Measurements from ENCODE around the gene WIZ.

WIZ gene

DNA sequence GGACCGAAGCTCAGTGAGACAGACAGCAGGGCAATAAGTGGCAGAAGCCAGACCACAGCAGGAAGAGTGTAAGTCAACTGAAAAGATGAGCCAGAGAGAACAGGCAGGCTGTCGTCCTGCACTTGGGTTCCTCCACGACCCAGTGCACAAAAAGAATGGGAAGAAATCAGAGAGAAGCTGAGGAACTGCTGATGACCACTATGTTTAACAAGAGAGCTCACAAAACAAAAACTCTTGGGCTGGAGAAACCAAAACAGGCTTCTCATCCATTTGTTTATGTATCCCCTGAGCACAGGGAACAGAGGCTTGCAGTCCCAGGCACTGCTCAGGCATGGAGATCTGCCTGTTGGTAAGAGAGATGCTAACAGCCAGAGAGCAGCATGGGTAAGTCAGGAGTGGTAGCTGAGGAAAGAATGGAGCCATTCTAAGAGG is 45.0 kb downstream of the WIZ start:
- H3K4me3 ChIP-seq (ENCODE audit: low read length), result no peak overlapping the region
- H3K27me3 ChIP-seq (replicated peaks; ENCODE audit: control insufficient read depth, insufficient read depth, low read length), result no peaks in the 10 kb centered on the region
- no peaks in the 10 kb centered on the region for H3K9me3 ChIP-seq (ENCODE audit: control insufficient read depth, low read length)
- no peak for DNase-seq (ENCODE audit: low read depth)
- H3K4me1 ChIP-seq (ENCODE audit: control insufficient read depth, insufficient read depth, low read length), result peaks cover 22% of the 10 kb centered on the region
- no peak overlapping the region for H3K9ac ChIP-seq (ENCODE audit: low read length)
- H3K36me3 ChIP-seq (ENCODE audit: control insufficient read depth, insufficient read depth, low read length, severe bottlenecking), result peaks cover 75% of the 10 kb centered on the region

- Histone ChIP-seq H3K27me3 (replicated peaks; ENCODE audit: control insufficient read depth, insufficient read depth, low read length) (no peaks in the 10 kb centered on the region), H3K9ac (ENCODE audit: low read length) (no peak overlapping the region), H3K4me1 (ENCODE audit: control insufficient read depth, insufficient read depth, low read length) (peaks cover 22% of the 10 kb centered on the region), H3K4me3 (ENCODE audit: low read length) (no peak overlapping the region), H3K36me3 (ENCODE audit: control insufficient read depth, insufficient read depth, low read length, severe bottlenecking) (peaks cover 75% of the 10 kb centered on the region), H3K9me3 (ENCODE audit: control insufficient read depth, low read length) (no peaks in the 10 kb centered on the region)
- no peak for DNase-seq (ENCODE audit: low read depth)
Observed at GRCh38 chr19:15404097-15404779, 45.5 kb downstream of the WIZ start.

DNA sequence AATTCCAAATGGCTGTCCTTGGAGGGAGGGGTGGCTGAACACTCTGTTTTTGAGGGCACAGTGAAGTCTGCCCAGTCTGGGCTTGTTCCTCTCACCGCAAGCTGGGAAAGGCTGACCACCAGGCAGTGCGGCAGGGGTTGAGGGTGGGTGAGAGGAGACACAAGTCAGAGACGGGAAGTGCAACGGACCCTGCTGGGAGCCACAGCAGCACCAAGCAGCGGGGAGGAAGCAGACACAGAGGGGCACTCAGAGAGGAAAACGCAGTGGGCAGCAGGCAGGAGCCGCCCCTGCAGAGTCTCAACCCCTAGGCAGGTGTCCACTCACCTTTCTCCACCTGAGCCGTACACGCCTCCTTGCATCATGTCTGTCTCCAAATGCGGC is 46.6 kb downstream of the WIZ start:
- H3K9ac ChIP-seq (ENCODE audit: low read length), result no peak overlapping the region
- DNase-seq (ENCODE audit: low read depth), result no peak
- H3K27me3 ChIP-seq (replicated peaks; ENCODE audit: control insufficient read depth, insufficient read depth, low read length), result no peaks in the 10 kb centered on the region
- H3K9me3 ChIP-seq (ENCODE audit: control insufficient read depth, low read length), result no peaks in the 10 kb centered on the region
- peaks cover 80% of the 10 kb centered on the region for H3K36me3 ChIP-seq (ENCODE audit: control insufficient read depth, insufficient read depth, low read length, severe bottlenecking)
- H3K4me1 ChIP-seq (ENCODE audit: control insufficient read depth, insufficient read depth, low read length), result peaks cover 22% of the 10 kb centered on the region
- no peak overlapping the region for H3K4me3 ChIP-seq (ENCODE audit: low read length)

- DNase-seq (ENCODE audit: low read depth), result no peak
- Histone ChIP-seq H3K36me3 (ENCODE audit: control insufficient read depth, insufficient read depth, low read length, severe bottlenecking) (peaks cover 81% of the 10 kb centered on the region), H3K4me3 (ENCODE audit: low read length) (no peak overlapping the region), H3K27me3 (replicated peaks; ENCODE audit: control insufficient read depth, insufficient read depth, low read length) (no peaks in the 10 kb centered on the region), H3K9me3 (ENCODE audit: control insufficient read depth, low read length) (no peaks in the 10 kb centered on the region), H3K4me1 (ENCODE audit: control insufficient read depth, insufficient read depth, low read length) (peaks cover 22% of the 10 kb centered on the region), H3K9ac (ENCODE audit: low read length) (no peak overlapping the region)
Observed at GRCh38 chr19:15402411-15403150, 47.2 kb downstream of the WIZ start.

DNA sequence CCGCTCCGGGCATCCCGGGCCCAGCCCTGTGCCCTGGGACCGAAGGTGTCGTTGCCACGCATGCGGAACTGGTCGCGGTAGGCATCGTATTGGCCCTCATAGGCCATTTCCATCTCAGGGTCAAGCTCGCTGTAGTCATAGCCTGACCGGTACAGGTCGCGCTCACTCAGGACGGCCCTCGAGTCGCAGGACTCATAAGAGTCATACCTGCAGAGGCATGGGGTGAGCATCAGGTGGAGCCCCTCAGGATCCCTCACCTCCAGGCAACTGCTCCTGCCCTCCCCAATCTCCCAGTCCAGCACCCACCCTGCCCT is 48.4 kb downstream of the WIZ start:
- Histone ChIP-seq H3K9me3 (ENCODE audit: control insufficient read depth, low read length) (no peaks in the 10 kb centered on the region), H3K27me3 (replicated peaks; ENCODE audit: control insufficient read depth, insufficient read depth, low read length) (no peaks in the 10 kb centered on the region), H3K36me3 (ENCODE audit: control insufficient read depth, insufficient read depth, low read length, severe bottlenecking) (peaks cover 81% of the 10 kb centered on the region), H3K9ac (ENCODE audit: low read length) (no peak overlapping the region), H3K4me1 (ENCODE audit: control insufficient read depth, insufficient read depth, low read length) (peaks cover 16% of the 10 kb centered on the region), H3K4me3 (ENCODE audit: low read length) (no peak overlapping the region)
- DNase-seq (ENCODE audit: low read depth), result no peak

GRCh38 chr19:15400521-15401396 is 49.0 kb downstream of the WIZ start:
- H3K4me1 ChIP-seq (ENCODE audit: control insufficient read depth, insufficient read depth, low read length), result peaks cover 16% of the 10 kb centered on the region
- no peaks in the 10 kb centered on the region for H3K9me3 ChIP-seq (ENCODE audit: control insufficient read depth, low read length)
- H3K36me3 ChIP-seq (ENCODE audit: control insufficient read depth, insufficient read depth, low read length, severe bottlenecking), result peaks cover 82% of the 10 kb centered on the region
- H3K27me3 ChIP-seq (replicated peaks; ENCODE audit: control insufficient read depth, insufficient read depth, low read length), result no peaks in the 10 kb centered on the region
- DNase-seq (ENCODE audit: low read depth), result no peak
- no peak overlapping the region for H3K4me3 ChIP-seq (ENCODE audit: low read length)
- no peak overlapping the region for H3K9ac ChIP-seq (ENCODE audit: low read length)

GRCh38 chr19:15399635-15400034 is 50.1 kb downstream of the WIZ start:
- Histone ChIP-seq H3K36me3 (ENCODE audit: control insufficient read depth, insufficient read depth, low read length, severe bottlenecking) (peaks cover 89% of the 10 kb centered on the region), H3K9ac (ENCODE audit: low read length) (no peak overlapping the region), H3K4me3 (ENCODE audit: low read length) (no peak overlapping the region), H3K9me3 (ENCODE audit: control insufficient read depth, low read length) (no peaks in the 10 kb centered on the region), H3K4me1 (ENCODE audit: control insufficient read depth, insufficient read depth, low read length) (peaks cover 13% of the 10 kb centered on the region), H3K27me3 (replicated peaks; ENCODE audit: control insufficient read depth, insufficient read depth, low read length) (no peaks in the 10 kb centered on the region)
- DNase-seq (ENCODE audit: low read depth), result no peak

GRCh38 chr19:15399234-15399515 is 50.6 kb downstream of the WIZ start:
- Histone ChIP-seq H3K36me3 (ENCODE audit: control insufficient read depth, insufficient read depth, low read length, severe bottlenecking) (peaks cover 94% of the 10 kb centered on the region), H3K4me1 (ENCODE audit: control insufficient read depth, insufficient read depth, low read length) (peaks cover 11% of the 10 kb centered on the region)

DNA sequence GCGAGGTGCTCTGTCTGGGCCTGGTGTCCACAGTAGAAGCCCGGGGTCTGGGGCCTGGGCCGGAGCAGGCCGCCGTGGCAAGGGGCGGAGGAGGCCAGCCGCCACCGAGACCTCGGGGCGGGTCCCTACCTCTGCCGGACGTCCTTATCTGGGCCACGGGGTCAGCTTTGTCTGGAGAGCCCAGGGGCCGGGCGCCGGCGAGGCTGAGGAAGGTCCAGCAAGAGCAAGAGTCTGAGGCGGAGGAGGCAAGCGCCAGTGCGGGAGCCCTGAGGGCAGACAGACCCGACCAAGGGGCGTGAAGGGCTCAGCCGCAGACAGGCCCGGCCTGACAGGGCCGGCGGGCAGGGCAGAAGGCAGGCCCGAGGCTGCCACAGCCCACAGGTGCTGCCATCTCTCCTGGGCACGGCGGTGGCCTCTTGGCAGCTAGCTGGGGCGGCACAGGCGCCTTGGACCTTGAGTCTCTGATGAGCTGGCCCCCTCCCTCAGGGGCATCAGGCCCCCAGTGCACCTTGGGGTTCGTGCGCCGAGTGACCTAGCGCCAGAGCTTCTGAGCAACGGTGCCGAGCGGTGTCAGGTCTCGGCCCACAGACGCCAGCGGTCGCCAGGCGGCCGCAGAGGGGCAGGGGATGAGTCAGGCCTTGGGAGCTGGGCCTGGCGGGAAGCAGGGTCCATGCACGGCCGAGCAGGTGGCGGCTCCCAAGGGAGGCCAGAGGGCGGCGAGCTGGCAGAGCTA is 51.1 kb downstream of the WIZ start:
- Histone ChIP-seq H3K36me3 (ENCODE audit: control insufficient read depth, insufficient read depth, low read length, severe bottlenecking) (peaks cover 94% of the 10 kb centered on the region), H3K27me3 (replicated peaks; ENCODE audit: control insufficient read depth, insufficient read depth, low read length) (no peaks in the 10 kb centered on the region), H3K9ac (ENCODE audit: low read length) (no peak overlapping the region), H3K9me3 (ENCODE audit: control insufficient read depth, low read length) (no peaks in the 10 kb centered on the region), H3K4me1 (ENCODE audit: control insufficient read depth, insufficient read depth, low read length) (peaks cover 11% of the 10 kb centered on the region), H3K4me3 (ENCODE audit: low read length) (no peak overlapping the region)
- DNase-seq (ENCODE audit: low read depth), result no peak

More at GRCh38 chr19:15399234-15399515, 50.6 kb downstream of the WIZ start:
- Histone ChIP-seq H3K4me3 (ENCODE audit: low read length) (no peak overlapping the region), H3K9ac (ENCODE audit: low read length) (no peak overlapping the region), H3K9me3 (ENCODE audit: control insufficient read depth, low read length) (no peaks in the 10 kb centered on the region), H3K27me3 (replicated peaks; ENCODE audit: control insufficient read depth, insufficient read depth, low read length) (no peaks in the 10 kb centered on the region)
- DNase-seq (ENCODE audit: low read depth), result no peak

- Histone ChIP-seq H3K27me3 (replicated peaks; ENCODE audit: control insufficient read depth, insufficient read depth, low read length) (no peaks in the 10 kb centered on the region), H3K9me3 (ENCODE audit: control insufficient read depth, low read length) (no peaks in the 10 kb centered on the region), H3K9ac (ENCODE audit: low read length) (no peak overlapping the region), H3K4me3 (ENCODE audit: low read length) (no peak overlapping the region), H3K36me3 (ENCODE audit: control insufficient read depth, insufficient read depth, low read length, severe bottlenecking) (peaks cover 94% of the 10 kb centered on the region), H3K4me1 (ENCODE audit: control insufficient read depth, insufficient read depth, low read length) (peaks cover 12% of the 10 kb centered on the region)
- DNase-seq (ENCODE audit: low read depth), result no peak
Observed at GRCh38 chr19:15397782-15398181, 52.0 kb downstream of the WIZ start.

- Histone ChIP-seq H3K4me3 (ENCODE audit: low read length) (no peak overlapping the region), H3K9ac (ENCODE audit: low read length) (no peak overlapping the region), H3K27me3 (replicated peaks; ENCODE audit: control insufficient read depth, insufficient read depth, low read length) (no peaks in the 10 kb centered on the region), H3K4me1 (ENCODE audit: control insufficient read depth, insufficient read depth, low read length) (peaks cover 12% of the 10 kb centered on the region), H3K9me3 (ENCODE audit: control insufficient read depth, low read length) (no peaks in the 10 kb centered on the region), H3K36me3 (ENCODE audit: control insufficient read depth, insufficient read depth, low read length, severe bottlenecking) (peaks cover 92% of the 10 kb centered on the region)
- no peak for DNase-seq (ENCODE audit: low read depth)
Observed at GRCh38 chr19:15397236-15397635, 52.5 kb downstream of the WIZ start.

Data from adipocyte (in vitro differentiated cells).